ENCODE results near the gene MAU2. TPM values are rescaled to one million over a fixed set of nuclear protein-coding genes. Genes with fewer than 3 reads are reported as not detected.

The MAU2 gene
- total and polyA plus RNA-seq, 2 experiments from 2014 or later, result 18.9 to 62.2 TPM

- DNase-seq (ENCODE audit: low spot score), result no peak
- no peaks in the 10 kb centered on the region for H4K20me1 ChIP-seq (replicated peaks; ENCODE audit: insufficient read depth)
- Mint-ChIP-seq H3K27me3 (ENCODE audit: insufficient read depth, low read depth, poor library complexity) (peaks cover 13% of the 10 kb centered on the region), H3K9me3 (no peaks in the 10 kb centered on the region), H3K4me1 (peaks cover 9% of the 10 kb centered on the region), H3K36me3 (ENCODE audit: low read depth) (peaks cover 16% of the 10 kb centered on the region), H3K27ac (no peak overlapping the region), H3K4me3 (no peak overlapping the region)
- peaks cover 6% of the 10 kb centered on the region; the same call in 1 of the 2 replicates for H3K36me3 ChIP-seq (ENCODE audit: insufficient read depth)
- peaks cover 8% of the 10 kb centered on the region; the same call in 1 of the 2 replicates for H3F3A ChIP-seq (replicated peaks; ENCODE audit: low read depth)
- H2AFZ ChIP-seq, result no peak overlapping the region
- no peak overlapping the region for H3K27ac ChIP-seq (ENCODE audit: low read depth)
- no peak for TF ChIP-seq EZH2 (IDR thresholded peaks at IDR 0.05; ENCODE audit: low read depth, unreplicated experiment)
- TF ChIP-seq ETS1 (IDR thresholded peaks at IDR 0.05), result no peak
- TF ChIP-seq JUNB (IDR thresholded peaks at IDR 0.05; ENCODE audit: unreplicated experiment), result no peak
- TF ChIP-seq CREB1 (CRISPR knock-in tag; IDR thresholded peaks at IDR 0.05; ENCODE audit: low read depth), result no peak
- peaks cover 8% of the 10 kb centered on the region; the same call in 1 of the 2 replicates for H3K4me1 ChIP-seq (ENCODE audit: insufficient read depth)
- no peaks in the 10 kb centered on the region for H3K9me2 ChIP-seq (ENCODE audit: insufficient read depth)
- no peak overlapping the region for H3K4me3 ChIP-seq
- ATAC-seq, result no peak
- no peak overlapping the region for H3K4me2 ChIP-seq
- no peaks in the 10 kb centered on the region for H3K27me3 ChIP-seq (ENCODE audit: insufficient read depth)
- no peaks in the 10 kb centered on the region for H3K79me2 ChIP-seq (replicated peaks; ENCODE audit: insufficient read depth)
These were observed 44.2 kb upstream of the MAU2 start for GRCh38 chr19:19276386-19276785.

GRCh38 chr19:19276851-19277250 lies 43.8 kb upstream of the MAU2 start:
- Mint-ChIP-seq H3K9me3 (no peaks in the 10 kb centered on the region), H3K4me3 (no peak overlapping the region), H3K27me3 (ENCODE audit: insufficient read depth, low read depth, poor library complexity) (peaks cover 13% of the 10 kb centered on the region), H3K27ac (no peak overlapping the region), H3K4me1 (peaks cover 9% of the 10 kb centered on the region), H3K36me3 (ENCODE audit: low read depth) (peaks cover 20% of the 10 kb centered on the region)
- Histone ChIP-seq H4K20me1 (replicated peaks; ENCODE audit: insufficient read depth) (no peaks in the 10 kb centered on the region), H3K4me1 (ENCODE audit: insufficient read depth) (peaks cover 8% of the 10 kb centered on the region; the same call in 1 of the 2 replicates), H2AFZ (no peak overlapping the region), H3F3A (replicated peaks; ENCODE audit: low read depth) (peaks cover 8% of the 10 kb centered on the region; the same call in 1 of the 2 replicates), H3K4me3 (no peak overlapping the region), H3K4me2 (no peak overlapping the region), H3K36me3 (ENCODE audit: insufficient read depth) (peaks cover 6% of the 10 kb centered on the region; the same call in 1 of the 2 replicates), H3K9me2 (ENCODE audit: insufficient read depth) (no peaks in the 10 kb centered on the region), H3K27ac (ENCODE audit: low read depth) (no peak overlapping the region), H3K79me2 (replicated peaks; ENCODE audit: insufficient read depth) (no peaks in the 10 kb centered on the region), H3K27me3 (ENCODE audit: insufficient read depth) (no peaks in the 10 kb centered on the region)
- ATAC-seq (no peak), DNase-seq (ENCODE audit: low spot score) (no peak)
- TF ChIP-seq EZH2 (IDR thresholded peaks at IDR 0.05; ENCODE audit: low read depth, unreplicated experiment), result no peak
- TF ChIP-seq EZH2phosphoT487 (IDR thresholded peaks at IDR 0.05; ENCODE audit: unreplicated experiment), result no peak
- no peak for TF ChIP-seq ZNF462 (CRISPR knock-in tag; IDR thresholded peaks at IDR 0.05)
- TF ChIP-seq JUNB (IDR thresholded peaks at IDR 0.05; ENCODE audit: unreplicated experiment), result no peak
- TF ChIP-seq ZNF331 (CRISPR knock-in tag; IDR thresholded peaks at IDR 0.05; ENCODE audit: low read depth), result no peak
- no peak for TF ChIP-seq REST (IDR thresholded peaks at IDR 0.05; ENCODE audit: unreplicated experiment)
- TF ChIP-seq STAT1 (IDR thresholded peaks at IDR 0.05; ENCODE audit: unreplicated experiment), result no peak
- TF ChIP-seq ZNF114 (CRISPR knock-in tag; IDR thresholded peaks at IDR 0.05), result no peak
